Caco-2 (cell line): Measurements from ENCODE around the gene PFKFB2. TPM values are rescaled to one million over a fixed set of nuclear protein-coding genes. Genes with fewer than 3 reads are reported as not detected.

Source experiments
- BruUV-seq: library from RNA; stranded (reverse); fragments of 400-500 nt; replicated peaks from 2 replicates; lab custom pipeline; 2021; lab: Mats Ljungman, UMichigan
- CTCF ChIA-PET: fragments of 300-600 bp; sonication (Branson Sonifier 250); formaldehyde crosslinking; loops from one replicate; lab custom pipeline; 2022; ENCODE audit warnings: antibody characterized with exemption; lab: Charles Lee
- POLR2A ChIA-PET: fragments of 300-600 bp; sonication (Branson Sonifier 250); formaldehyde crosslinking; loops from one replicate; lab custom pipeline; 2022; ENCODE audit warnings: antibody characterized with exemption; lab: Charles Lee
- DNase-seq, 2 experiments: peaks; one replicate each; pipeline versions ENCODE4 v3.0.0 to v3.0.0-alpha.2; 2020 to 2022
- H3K27me3 ChIP-seq: replicated peaks from 2 replicates; pipeline ENCODE4 v1.6.0; 2011; ENCODE audit warnings: low read length; ENCODE audit not compliant: control insufficient read depth, insufficient read depth
- H3K36me3 ChIP-seq: 2 replicates; pipeline ENCODE4 v1.5.1; 2011; ENCODE audit warnings: low read length; ENCODE audit not compliant: control insufficient read depth, insufficient read depth
- H3K4me1 ChIP-seq: fragments of 250-450 bp; sonication (Bioruptor Pico); 2 replicates; pipeline ENCODE4 v1.5.1; 2020; ENCODE audit warnings: mild to moderate bottlenecking
- H3K4me3 ChIP-seq: 2 replicates; pipeline ENCODE4 v1.5.1; 2011; ENCODE audit warnings: low read depth, mild to moderate bottlenecking, control low read depth, low read length
- H3K9me3 ChIP-seq: fragments of 250-450 bp; sonication (Bioruptor Pico); 2 replicates; pipeline ENCODE4 v1.5.1; 2020; ENCODE audit warnings: mild to moderate bottlenecking, moderate library complexity
- H3K27ac Mint-ChIP-seq: one replicate; pipeline ENCODE4 v1.8.0; 2022; ENCODE audit warnings: mixed read lengths; ENCODE audit not compliant: unreplicated experiment
- H3K27me3 Mint-ChIP-seq: one replicate; pipeline ENCODE4 v1.8.0; 2022; ENCODE audit warnings: mixed read lengths; ENCODE audit not compliant: insufficient read depth, unreplicated experiment
- H3K36me3 Mint-ChIP-seq: one replicate; pipeline ENCODE4 v1.8.0; 2022; ENCODE audit warnings: mild to moderate bottlenecking, mixed read lengths; ENCODE audit not compliant: insufficient read depth, unreplicated experiment
- H3K4me1 Mint-ChIP-seq: one replicate; pipeline ENCODE4 v1.8.0; 2022; ENCODE audit warnings: low read depth, mixed read lengths; ENCODE audit not compliant: unreplicated experiment
- H3K4me3 Mint-ChIP-seq: one replicate; pipeline ENCODE4 v1.8.0; 2022; ENCODE audit warnings: mild to moderate bottlenecking, moderate library complexity, mixed read lengths; ENCODE audit not compliant: unreplicated experiment
- H3K9me3 Mint-ChIP-seq: one replicate; pipeline ENCODE4 v1.8.0; 2022; ENCODE audit warnings: mixed read lengths; ENCODE audit not compliant: unreplicated experiment
- intact Hi-C: fragments of 100-400 bp; cut with micrococcal nuclease; formaldehyde crosslinking; loops from one replicate; pipeline ENCODE4 v1.10.0; 2022; ENCODE audit not compliant: unreplicated experiment
- total RNA-seq: library from RNA; stranded (reverse); gene quantifications from 2 replicates; pipeline ENCODE4 v1.2.3, GENCODE V29; 2022
- TF ChIP-seq, protein P1 (sequence below), 2 experiments: fragments of 200-600 bp in 1 of 2; IDR thresholded peaks; 1 replicate in 1 of 2; 2 replicates in 1 of 2; pipeline versions ENCODE4 v1.5.1 to v1.8.0; 2011 to 2022; ENCODE audit warnings: antibody characterized with exemption in 1 of 2, control low read depth in 1 of 2, inconsistent platforms in 1 of 2, low read depth in 1 of 2, low read length in 1 of 2, mild to moderate bottlenecking in 1 of 2, moderate library complexity in 1 of 2; ENCODE audit not compliant: insufficient read depth in 1 of 2, severe bottlenecking in 1 of 2, unreplicated experiment in 1 of 2

PFKFB2 gene
- total RNA-seq, 1 experiment from 2014 or later, result 38.9 TPM

DNA sequence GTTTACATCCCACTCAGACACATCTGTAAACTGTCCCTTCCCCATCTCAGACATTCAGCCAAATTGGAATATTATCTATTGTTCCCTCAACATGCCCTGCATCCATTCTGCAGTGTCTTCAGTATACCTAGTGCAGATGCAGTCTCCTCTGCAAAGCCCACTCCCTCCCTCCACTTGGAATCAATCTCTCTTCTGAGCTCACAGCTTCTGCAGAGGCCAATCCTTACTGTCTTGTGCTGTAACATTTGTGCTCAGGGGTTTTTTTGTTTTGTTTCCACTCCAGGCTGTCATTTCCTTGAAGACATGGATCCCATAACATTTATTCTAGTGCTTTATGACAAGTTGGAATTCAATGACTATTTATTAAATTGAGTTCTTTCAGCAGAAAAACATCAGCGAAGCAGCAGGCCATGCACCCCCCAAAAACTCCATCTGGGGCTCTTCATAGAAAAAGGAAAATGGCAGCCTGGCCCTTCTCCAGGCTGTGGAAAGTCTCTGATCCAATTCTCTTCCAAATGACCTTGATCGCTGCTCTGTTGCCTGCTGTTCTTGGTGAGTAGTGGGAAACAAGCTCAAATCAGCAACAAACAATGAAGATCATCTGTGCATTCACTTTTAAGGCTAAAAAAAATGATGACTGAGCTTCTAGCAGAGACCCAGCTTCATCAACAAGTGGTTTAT, 59.7 kb downstream of the PFKFB2 start:
- ChIA-PET POLR2A (no interaction called here), CTCF (no interaction called here)
- H3K4me3 ChIP-seq, result no peak overlapping the region
- Mint-ChIP-seq H3K27ac (no peak overlapping the region), H3K36me3 (no peaks in the 10 kb centered on the region), H3K27me3 (no peaks in the 10 kb centered on the region), H3K9me3 (peaks cover 1% of the 10 kb centered on the region), H3K4me3 (no peak overlapping the region), H3K4me1 (peaks cover 4% of the 10 kb centered on the region)
- no peaks in the 10 kb centered on the region for H3K36me3 ChIP-seq
- H3K4me1 ChIP-seq, result no peaks in the 10 kb centered on the region
- no peaks in the 10 kb centered on the region for H3K27me3 ChIP-seq
- no TSS peak for BruUV-seq
- DNase-seq, result no peak
- intact Hi-C loops, result no loop called here
- 0 out of 2 replicates have a peak, but pooled peaks cover 6% of the 10 kb centered on the region for H3K9me3 ChIP-seq
- TF ChIP-seq, protein P1, sequence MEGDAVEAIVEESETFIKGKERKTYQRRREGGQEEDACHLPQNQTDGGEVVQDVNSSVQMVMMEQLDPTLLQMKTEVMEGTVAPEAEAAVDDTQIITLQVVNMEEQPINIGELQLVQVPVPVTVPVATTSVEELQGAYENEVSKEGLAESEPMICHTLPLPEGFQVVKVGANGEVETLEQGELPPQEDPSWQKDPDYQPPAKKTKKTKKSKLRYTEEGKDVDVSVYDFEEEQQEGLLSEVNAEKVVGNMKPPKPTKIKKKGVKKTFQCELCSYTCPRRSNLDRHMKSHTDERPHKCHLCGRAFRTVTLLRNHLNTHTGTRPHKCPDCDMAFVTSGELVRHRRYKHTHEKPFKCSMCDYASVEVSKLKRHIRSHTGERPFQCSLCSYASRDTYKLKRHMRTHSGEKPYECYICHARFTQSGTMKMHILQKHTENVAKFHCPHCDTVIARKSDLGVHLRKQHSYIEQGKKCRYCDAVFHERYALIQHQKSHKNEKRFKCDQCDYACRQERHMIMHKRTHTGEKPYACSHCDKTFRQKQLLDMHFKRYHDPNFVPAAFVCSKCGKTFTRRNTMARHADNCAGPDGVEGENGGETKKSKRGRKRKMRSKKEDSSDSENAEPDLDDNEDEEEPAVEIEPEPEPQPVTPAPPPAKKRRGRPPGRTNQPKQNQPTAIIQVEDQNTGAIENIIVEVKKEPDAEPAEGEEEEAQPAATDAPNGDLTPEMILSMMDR (IDR thresholded peaks at IDR 0.05; ENCODE audit: insufficient read depth in 1 of 2, low read depth in 1 of 2, low read length in 1 of 2, severe bottlenecking in 1 of 2, unreplicated experiment in 1 of 2), result no peak

DNA sequence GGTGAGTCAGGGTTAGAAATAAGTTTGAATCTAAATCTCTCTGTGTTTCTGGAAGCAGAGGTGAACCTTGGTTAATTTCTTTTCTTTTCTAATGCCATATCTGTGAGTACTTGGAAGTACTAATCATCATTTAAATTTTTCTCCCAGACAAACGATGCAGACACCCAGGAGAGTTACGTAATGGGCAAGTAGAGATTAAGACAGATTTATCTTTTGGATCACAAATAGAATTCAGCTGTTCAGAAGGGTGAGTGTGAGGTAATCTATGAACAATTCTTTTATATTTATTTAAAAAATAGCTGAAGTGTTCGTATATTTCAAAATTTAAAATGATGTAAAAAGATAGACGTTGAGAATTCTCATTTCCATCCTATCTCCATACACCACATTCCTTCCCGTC, 62.2 kb downstream of the PFKFB2 start:
- Histone ChIP-seq H3K4me3 (no peak overlapping the region), H3K4me1 (no peaks in the 10 kb centered on the region), H3K27me3 (no peaks in the 10 kb centered on the region), H3K36me3 (no peaks in the 10 kb centered on the region), H3K9me3 (0 out of 2 replicates have a peak, but pooled peaks cover 5% of the 10 kb centered on the region)
- POLR2A ChIA-PET, result no interaction called here
- intact Hi-C loops, result no loop called here
- H3K27ac Mint-ChIP-seq, result no peak overlapping the region
- CTCF ChIA-PET, result no interaction called here
- no TSS peak for BruUV-seq
- H3K4me3 Mint-ChIP-seq, result no peak overlapping the region
- no peaks in the 10 kb centered on the region for H3K36me3 Mint-ChIP-seq
- no peaks in the 10 kb centered on the region for H3K27me3 Mint-ChIP-seq
- peaks cover 9% of the 10 kb centered on the region for H3K9me3 Mint-ChIP-seq
- no peak for DNase-seq
- TF ChIP-seq, protein P1 (IDR thresholded peaks at IDR 0.05; ENCODE audit: insufficient read depth in 1 of 2, low read depth in 1 of 2, low read length in 1 of 2, severe bottlenecking in 1 of 2, unreplicated experiment in 1 of 2), result no peak
- H3K4me1 Mint-ChIP-seq, result peaks cover 6% of the 10 kb centered on the region

- H3K27me3 ChIP-seq, result no peaks in the 10 kb centered on the region; the same call in 1 of the 2 replicates
- no peak overlapping the region for H3K27ac Mint-ChIP-seq
- H3K9me3 Mint-ChIP-seq, result peaks cover 13% of the 10 kb centered on the region
- no peaks in the 10 kb centered on the region for H3K4me1 ChIP-seq
- intact Hi-C loops, result no loop called here
- BruUV-seq, result no TSS peak
- CTCF ChIA-PET, result no interaction called here
- no peak for DNase-seq
- no peaks in the 10 kb centered on the region for H3K36me3 ChIP-seq
- H3K9me3 ChIP-seq, result peaks cover 10% of the 10 kb centered on the region; the same call in 1 of the 2 replicates
- peaks cover 6% of the 10 kb centered on the region for H3K4me1 Mint-ChIP-seq
- no peak overlapping the region for H3K4me3 Mint-ChIP-seq
- H3K4me3 ChIP-seq, result no peak overlapping the region
- peaks cover 5% of the 10 kb centered on the region for H3K36me3 Mint-ChIP-seq
- H3K27me3 Mint-ChIP-seq, result no peaks in the 10 kb centered on the region
- TF ChIP-seq, protein P1 (IDR thresholded peaks at IDR 0.05; ENCODE audit: insufficient read depth in 1 of 2, low read depth in 1 of 2, low read length in 1 of 2, severe bottlenecking in 1 of 2, unreplicated experiment in 1 of 2), result no peak
- POLR2A ChIA-PET, result no interaction called here
These were observed 71.3 kb downstream of the PFKFB2 start for GRCh38 chr1:207124389-207124788.
